Inflammatory macrophage treated with lipopolysaccharide for 1 hour (primary cell): ENCODE data around the gene PACRGL.
"Not testable (repeated sequence)": the region's sequence is repeated elsewhere in the genome, so short reads cannot be mapped to it uniquely, and the experiment has no call there.

Source experiments
- DNase-seq, 2 donors: peaks; one replicate each; pipeline ENCODE4 v3.0.0-alpha.2; 2020 to 2022

The PACRGL gene

GRCh38 chr4:20724915-20725314, 24.7 kb downstream of the PACRGL start:
- DNase-seq: no peak

GRCh38 chr4:20735931-20736330, 35.7 kb downstream of the PACRGL start:
- DNase-seq: no peak

GRCh38 chr4:20746000-20746399, 45.7 kb downstream of the PACRGL start:
- DNase-seq: not testable (repeated sequence)

- no peak for DNase-seq
Observed at GRCh38 chr4:20752641-20753040, 52.4 kb downstream of the PACRGL start.

GRCh38 chr4:20754036-20754435, 53.8 kb downstream of the PACRGL start:
- DNase-seq: no peak

- no peak for DNase-seq
Observed at GRCh38 chr4:20760053-20760452, 59.8 kb downstream of the PACRGL start.

- no peak for DNase-seq
Observed at GRCh38 chr4:20761382-20761781, 61.1 kb downstream of the PACRGL start.

GRCh38 chr4:20761826-20762225, 61.6 kb downstream of the PACRGL start:
- no peak for DNase-seq

GRCh38 chr4:20764366-20764992, 64.2 kb downstream of the PACRGL start:
- no peak for DNase-seq

GRCh38 chr4:20773144-20773997, 73.1 kb downstream of the PACRGL start:
- peak; percentile 2 to 52 for DNase-seq

- no peak for DNase-seq
Observed at GRCh38 chr4:20778896-20779295, 78.6 kb downstream of the PACRGL start.

GRCh38 chr4:20783134-20783533, 82.9 kb downstream of the PACRGL start:
- not testable (repeated sequence) for DNase-seq

- DNase-seq: no peak
Observed at GRCh38 chr4:20787940-20788665, 87.8 kb downstream of the PACRGL start.
